ENCODE measurements around the gene DENND2C. TPM values are rescaled to one million over a fixed set of nuclear protein-coding genes. Genes with fewer than 3 reads are reported as not detected.

Gene DENND2C
- total RNA-seq, 1 donor, result 2.6 TPM

DNA sequence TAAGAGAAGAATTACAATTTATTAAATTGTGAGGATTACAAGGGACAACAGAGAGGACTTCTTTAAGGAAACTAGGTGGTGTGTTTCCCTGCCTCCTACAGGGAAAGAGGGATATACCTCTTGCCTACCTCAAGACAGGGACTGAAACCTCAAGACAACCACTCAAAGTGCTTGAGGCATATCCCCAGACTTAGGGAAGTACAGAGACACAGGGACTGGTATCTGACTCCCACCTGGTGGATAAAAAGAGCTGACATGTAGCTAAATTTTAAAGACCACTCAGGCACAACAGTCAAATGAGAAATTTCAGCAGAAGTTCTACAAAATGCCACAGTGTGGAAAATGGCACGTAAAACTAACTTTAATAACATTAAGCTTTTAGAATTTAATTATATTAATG is 21.3 kb downstream of the DENND2C start:
- TF ChIP-seq, protein P1, sequence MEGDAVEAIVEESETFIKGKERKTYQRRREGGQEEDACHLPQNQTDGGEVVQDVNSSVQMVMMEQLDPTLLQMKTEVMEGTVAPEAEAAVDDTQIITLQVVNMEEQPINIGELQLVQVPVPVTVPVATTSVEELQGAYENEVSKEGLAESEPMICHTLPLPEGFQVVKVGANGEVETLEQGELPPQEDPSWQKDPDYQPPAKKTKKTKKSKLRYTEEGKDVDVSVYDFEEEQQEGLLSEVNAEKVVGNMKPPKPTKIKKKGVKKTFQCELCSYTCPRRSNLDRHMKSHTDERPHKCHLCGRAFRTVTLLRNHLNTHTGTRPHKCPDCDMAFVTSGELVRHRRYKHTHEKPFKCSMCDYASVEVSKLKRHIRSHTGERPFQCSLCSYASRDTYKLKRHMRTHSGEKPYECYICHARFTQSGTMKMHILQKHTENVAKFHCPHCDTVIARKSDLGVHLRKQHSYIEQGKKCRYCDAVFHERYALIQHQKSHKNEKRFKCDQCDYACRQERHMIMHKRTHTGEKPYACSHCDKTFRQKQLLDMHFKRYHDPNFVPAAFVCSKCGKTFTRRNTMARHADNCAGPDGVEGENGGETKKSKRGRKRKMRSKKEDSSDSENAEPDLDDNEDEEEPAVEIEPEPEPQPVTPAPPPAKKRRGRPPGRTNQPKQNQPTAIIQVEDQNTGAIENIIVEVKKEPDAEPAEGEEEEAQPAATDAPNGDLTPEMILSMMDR (IDR thresholded peaks at IDR 0.05; ENCODE audit: insufficient read depth, low read depth, low read length), result peak; percentile 4
- peak; percentile 1 for DNase-seq (ENCODE audit: low read depth)
- H3K4me3 ChIP-seq (ENCODE audit: low read depth, low read length), result no peak overlapping the region

- TF ChIP-seq, protein P1 (IDR thresholded peaks at IDR 0.05; ENCODE audit: insufficient read depth, low read depth, low read length), result no peak
- no peak for DNase-seq (ENCODE audit: low read depth)
- H3K4me3 ChIP-seq (ENCODE audit: low read depth, low read length), result no peak overlapping the region
Observed at GRCh38 chr1:114641377-114641776, 28.5 kb downstream of the DENND2C start.

DNA sequence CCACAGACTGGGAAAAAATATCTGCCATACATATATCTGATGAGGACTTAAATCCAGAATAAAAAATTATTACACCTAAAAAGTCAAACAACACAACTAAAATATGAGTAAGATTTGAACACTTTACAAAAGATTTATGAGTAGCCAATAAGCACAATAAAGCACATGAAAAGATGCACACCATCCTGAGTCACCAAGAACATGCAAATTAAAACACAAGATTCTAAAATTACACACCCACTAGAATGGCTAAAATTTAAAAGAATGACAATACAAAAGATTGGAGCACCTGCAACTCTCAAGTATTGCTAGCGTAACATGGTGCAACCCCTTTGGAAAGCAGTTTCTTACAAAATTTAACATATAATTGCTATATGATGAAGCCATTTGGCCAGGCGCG is 30.9 kb downstream of the DENND2C start:
- no peak for DNase-seq (ENCODE audit: low read depth)
- no peak overlapping the region for H3K4me3 ChIP-seq (ENCODE audit: low read depth, low read length)
- TF ChIP-seq, protein P1 (IDR thresholded peaks at IDR 0.05; ENCODE audit: insufficient read depth, low read depth, low read length), result no peak

DNA sequence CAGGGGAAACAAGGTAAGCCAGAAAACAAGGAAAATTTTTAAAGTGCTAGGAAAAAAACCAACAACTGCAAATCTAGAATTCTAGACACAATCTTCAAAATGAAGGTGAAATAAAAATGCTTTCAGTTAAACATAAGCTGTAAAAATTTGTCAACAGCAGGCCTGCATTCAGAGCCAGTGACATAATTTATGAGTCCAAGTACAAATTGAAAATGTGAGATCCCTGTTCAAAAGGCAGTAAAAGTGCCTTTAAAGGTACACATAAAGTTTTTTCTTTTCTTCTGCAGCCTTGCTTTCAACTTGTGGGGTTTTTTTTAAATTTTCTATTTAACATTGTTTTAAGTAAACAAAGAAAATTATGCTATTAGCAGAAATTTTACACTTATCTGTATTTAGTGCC is 37.4 kb downstream of the DENND2C start:
- no peak overlapping the region for H3K4me3 ChIP-seq (ENCODE audit: low read depth, low read length)
- TF ChIP-seq, protein P1 (IDR thresholded peaks at IDR 0.05; ENCODE audit: insufficient read depth, low read depth, low read length), result no peak
- no peak for DNase-seq (ENCODE audit: low read depth)

- TF ChIP-seq, protein P1 (IDR thresholded peaks at IDR 0.05; ENCODE audit: insufficient read depth, low read depth, low read length), result no peak
- no peak overlapping the region for H3K4me3 ChIP-seq (ENCODE audit: low read depth, low read length)
- no peak for DNase-seq (ENCODE audit: low read depth)
Observed at GRCh38 chr1:114627107-114627506, 42.7 kb downstream of the DENND2C start.

- DNase-seq (ENCODE audit: low read depth), result no peak
- H3K4me3 ChIP-seq (ENCODE audit: low read depth, low read length), result no peak overlapping the region
- TF ChIP-seq, protein P1 (IDR thresholded peaks at IDR 0.05; ENCODE audit: insufficient read depth, low read depth, low read length), result no peak
Observed at GRCh38 chr1:114623364-114623763, 46.5 kb downstream of the DENND2C start.

DNA sequence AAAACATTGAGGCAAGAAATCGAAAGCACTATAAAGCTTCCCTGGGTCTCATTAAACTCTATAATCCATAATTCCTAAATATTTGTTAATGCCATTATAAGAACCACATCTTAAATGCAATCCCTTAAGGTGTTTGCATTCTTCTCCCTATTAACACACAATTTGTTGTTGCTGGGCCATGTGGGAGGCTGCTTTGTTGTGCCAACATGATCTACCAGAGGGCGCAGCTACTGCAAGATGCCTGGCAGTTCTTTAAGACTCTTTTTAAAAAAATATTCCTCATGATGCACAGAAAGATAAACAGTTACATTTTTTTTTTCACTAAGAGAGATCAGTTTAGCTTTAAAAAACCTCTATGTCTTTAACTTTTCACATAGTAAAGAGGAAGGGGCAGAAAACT is 49.4 kb downstream of the DENND2C start:
- TF ChIP-seq, protein P1 (IDR thresholded peaks at IDR 0.05; ENCODE audit: insufficient read depth, low read depth, low read length), result no peak
- no peak overlapping the region for H3K4me3 ChIP-seq (ENCODE audit: low read depth, low read length)
- no peak for DNase-seq (ENCODE audit: low read depth)

All from fibroblast of villous mesenchyme (primary cell).